ENCODE measurements around the gene PPP6R3.

GRCh38 chr11:68651208-68651984 lies 190.8 kb downstream of the PPP6R3 start:
- TF ChIP-seq CTCF (conservative IDR thresholded peaks at IDR 0.05; ENCODE audit: low read depth, low read length) (no peak), EZH2 (IDR thresholded peaks at IDR 0.05; ENCODE audit: borderline replicate concordance, low read depth, low read length, poor library complexity, severe bottlenecking) (no peak)
